Frontal cortex (tissue), 4 donors: ENCODE results near the gene FAM120C. TPM values are rescaled to one million over a fixed set of nuclear protein-coding genes. Genes with fewer than 3 reads are reported as not detected.

ENCODE experiments used
- DNase-seq, 2 donors: peaks; one replicate each; pipeline ENCODE4 v3.0.0; 2012; ENCODE audit warnings: low spot score in 2 of 2
- FAIRE-seq: peaks from 2 replicates; lab custom pipeline; 2012; peaks lifted over from hg19 to GRCh38; lab: Jason Lieb, UNC
- total RNA-seq: library from RNA; depleted of rRNA; stranded (reverse); fragments of >200 nt; gene quantifications from one replicate; pipeline ENCODE4 v1.2.3, GENCODE V29; 2014
- donor health status: control.
- donor health status: control.
- donor health status: control.

FAM120C gene
- total RNA-seq, 1 donor from 2014 or later = 5.7 TPM

DNA sequence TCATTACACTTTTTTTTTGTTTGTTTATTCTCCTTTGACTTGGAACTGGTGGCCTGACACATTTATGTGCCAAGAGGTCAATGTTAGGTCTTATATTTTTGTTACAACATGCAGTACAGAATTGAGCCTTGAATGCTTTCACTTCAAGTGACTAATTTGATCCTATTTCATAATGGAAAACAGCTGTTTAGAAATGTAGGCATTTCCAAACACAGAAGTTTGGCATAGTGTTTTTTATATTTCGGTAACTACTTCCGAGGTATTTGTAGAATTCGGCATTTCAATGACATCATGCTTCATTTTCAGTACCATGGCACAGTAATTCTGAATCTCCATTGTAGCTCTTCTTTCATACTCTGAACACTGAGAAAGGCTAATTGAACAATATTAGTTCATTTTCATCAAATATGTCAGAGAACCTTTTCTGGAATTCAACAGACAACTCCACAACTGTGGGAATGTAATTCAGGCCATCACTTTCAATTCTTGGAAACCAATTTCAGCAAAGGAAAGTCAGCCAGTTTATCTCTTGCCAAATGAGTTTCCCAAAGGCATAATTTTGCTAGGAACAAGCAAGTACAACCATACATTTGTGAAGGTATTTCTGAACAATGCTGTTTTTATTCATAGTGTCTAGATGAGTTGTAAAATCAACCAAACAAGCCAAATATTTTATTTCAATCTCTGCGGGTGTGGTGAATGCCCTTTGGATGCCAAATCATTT lies 11.4 kb downstream of the FAM120C start:
- DNase-seq (no peak), FAIRE-seq (no peak)

DNA sequence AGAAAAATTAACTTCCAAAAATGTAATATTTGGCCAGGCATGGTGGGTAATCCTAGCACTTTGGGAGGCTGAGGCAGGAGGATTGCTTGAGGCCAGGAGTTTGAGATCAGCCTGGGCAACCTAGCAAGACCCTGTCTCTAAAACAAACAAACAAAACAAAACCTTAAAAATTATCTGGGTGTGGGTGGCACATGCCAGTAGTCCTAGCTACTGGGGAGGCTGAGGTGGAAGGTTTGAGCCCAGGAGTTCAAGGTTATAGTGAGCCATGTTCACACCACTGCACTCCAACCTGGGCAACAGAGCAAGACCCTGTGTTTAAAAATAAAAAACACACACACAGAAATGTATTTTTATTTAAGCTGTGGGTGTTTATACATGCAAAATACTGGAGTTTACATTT lies 12.0 kb downstream of the FAM120C start:
- FAIRE-seq (no peak), DNase-seq (no peak)

DNA sequence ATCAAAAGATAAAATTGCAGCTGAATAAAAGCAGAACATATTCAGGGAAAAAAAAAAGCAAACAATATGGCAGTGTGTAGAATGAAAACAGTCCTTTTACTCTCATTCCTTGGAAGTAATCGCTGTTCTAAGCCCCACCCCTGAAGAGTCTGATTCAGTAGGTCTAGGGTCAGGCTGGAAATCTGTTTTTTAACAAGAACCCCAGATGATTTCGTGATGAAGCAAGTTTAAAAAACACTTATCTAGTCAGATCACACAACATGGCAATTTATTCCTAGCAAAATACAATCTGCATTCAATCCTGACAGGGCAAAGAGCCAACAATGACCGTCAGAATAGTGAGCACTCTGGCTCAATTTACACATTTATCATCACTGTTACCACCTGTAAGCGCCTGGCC lies 16.1 kb downstream of the FAM120C start:
- FAIRE-seq = no peak

DNA sequence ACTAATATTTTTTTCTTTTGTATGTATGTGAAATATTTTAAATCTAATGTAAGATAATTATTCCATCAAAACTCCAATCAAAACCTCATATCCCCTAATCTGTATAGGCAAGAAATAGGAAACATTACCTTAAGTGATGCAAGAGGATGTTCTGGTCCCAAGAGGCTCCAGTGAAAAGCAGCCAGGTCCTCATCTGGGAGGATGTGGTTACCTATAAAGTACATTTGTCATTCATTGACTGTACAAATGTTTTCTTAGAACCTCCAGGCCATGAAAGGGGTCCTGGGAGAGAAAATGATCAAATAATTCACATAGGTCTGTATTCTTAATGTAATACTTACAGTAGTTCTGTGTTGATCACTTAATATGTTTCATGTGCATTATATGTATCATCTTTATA lies 25.5 kb downstream of the FAM120C start:
- FAIRE-seq = no peak
- no peak for DNase-seq

More for the DNA sequence above, 16.1 kb downstream of the FAM120C start:
- no peak for DNase-seq

DNA sequence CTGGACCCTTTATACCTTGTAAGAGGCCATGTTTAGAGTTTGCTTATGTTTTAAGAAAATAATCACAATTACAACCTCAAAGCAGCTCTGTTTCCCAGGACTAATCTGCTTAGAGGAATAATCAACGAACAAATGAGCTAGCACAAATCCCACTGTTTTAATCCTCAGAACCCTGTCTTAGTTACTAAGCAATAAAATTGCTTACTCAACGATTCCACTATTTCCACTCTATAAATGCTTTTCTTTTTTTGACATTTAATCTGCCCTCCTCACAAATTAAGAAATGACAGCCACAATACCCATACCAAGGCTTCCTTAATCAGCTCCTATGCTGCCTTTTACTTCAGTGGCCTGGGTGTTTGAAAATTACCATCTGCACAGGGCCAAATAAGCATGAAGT lies 48.8 kb downstream of the FAM120C start:
- no peak for DNase-seq
- FAIRE-seq = no peak

DNA sequence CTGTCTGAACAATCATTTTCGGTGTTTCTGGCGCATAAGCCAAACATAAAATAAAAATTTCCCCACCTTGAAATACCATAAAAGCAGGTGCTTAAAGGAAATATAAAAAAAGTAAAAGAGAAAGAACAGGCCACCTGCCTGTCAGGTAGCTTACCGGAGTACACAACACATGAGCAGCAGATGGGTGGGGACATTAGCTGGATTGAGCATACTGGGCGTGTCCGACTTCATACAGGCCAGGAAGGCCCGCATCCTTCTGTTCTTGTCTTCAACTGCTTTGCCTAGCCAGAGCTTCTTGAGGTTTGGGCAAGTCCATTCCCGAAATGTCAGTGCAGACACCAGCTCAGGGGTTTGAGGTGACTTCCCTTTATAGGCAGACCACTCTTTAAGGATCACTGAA lies 66.7 kb downstream of the FAM120C start:
- FAIRE-seq = no peak
- DNase-seq = no peak

DNA sequence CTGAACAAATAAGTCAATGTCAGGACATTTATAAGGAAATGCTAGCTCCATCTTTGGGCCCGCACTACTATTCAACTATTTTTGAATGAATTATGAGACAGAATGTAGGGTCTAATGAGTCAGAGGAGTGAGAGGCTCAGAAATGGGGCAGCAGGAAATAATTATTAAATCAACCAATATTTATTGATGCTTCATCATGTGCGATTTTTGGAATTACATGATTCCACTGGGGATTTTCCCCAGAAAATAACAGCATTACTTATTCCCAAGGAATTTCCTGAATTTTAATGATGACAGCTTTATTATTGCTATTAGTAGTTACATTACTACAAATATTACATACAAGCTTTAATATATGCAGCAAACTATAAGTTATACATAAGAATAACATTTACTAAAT lies 89.5 kb downstream of the FAM120C start:
- DNase-seq = no peak
- no peak for FAIRE-seq

DNA sequence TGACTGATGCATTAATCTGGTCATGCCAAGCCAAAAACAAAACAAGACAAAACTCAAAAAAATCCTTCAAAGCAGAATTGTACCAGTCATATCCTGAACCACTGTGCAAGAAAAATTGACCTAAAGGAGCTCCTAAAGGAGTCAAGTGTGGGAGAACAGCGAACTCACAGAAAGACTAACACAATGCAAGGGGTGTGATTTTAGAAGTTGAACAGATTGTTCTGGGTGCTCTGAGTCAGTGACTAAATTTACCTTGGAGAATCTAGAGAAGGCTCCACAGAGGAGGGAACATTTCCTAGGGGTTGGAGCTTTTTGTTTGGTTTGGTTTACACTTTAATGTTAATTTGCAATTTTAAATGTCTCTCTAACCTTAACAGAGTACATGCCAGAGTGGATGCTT lies 89.9 kb downstream of the FAM120C start:
- DNase-seq (no peak), FAIRE-seq (no peak)

DNA sequence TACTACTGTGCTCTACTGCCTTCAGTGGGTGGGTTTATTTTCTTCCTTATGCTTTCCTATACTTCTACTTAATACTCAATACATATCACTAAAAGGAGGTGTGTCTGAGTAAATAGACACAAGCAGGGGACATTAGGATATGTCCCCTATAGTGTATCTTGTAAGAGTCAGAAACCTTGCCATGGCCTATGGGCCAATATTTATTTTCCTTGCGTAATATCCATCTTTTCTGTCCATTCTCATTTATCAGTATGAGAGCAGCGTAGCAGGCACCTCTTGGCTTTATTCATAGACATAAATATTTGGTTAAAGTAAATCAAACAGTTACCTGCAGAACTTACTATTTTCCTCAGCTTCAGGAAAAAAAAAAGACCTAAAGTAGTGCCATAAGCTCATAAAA lies 92.2 kb downstream of the FAM120C start:
- FAIRE-seq (no peak), DNase-seq (no peak)

DNA sequence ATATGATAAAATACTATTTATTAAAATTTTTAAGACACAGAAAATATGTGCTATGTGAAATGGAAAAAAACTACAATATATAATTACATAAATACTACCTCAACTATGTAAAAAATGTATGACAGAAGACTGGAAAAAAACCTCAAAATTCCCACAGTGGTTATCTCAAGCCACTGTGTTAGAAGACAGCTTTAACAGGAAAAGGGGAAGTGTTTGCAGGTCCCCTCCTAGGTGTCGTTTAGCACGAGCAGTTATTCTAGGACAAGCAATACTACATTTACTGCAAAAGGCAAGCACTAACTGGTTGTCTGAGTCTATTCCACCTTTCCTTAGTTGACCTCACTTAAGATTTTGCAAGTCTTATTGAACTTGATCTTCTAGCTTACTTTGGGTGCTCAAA lies 93.9 kb downstream of the FAM120C start:
- DNase-seq = no peak
- FAIRE-seq = no peak

DNA sequence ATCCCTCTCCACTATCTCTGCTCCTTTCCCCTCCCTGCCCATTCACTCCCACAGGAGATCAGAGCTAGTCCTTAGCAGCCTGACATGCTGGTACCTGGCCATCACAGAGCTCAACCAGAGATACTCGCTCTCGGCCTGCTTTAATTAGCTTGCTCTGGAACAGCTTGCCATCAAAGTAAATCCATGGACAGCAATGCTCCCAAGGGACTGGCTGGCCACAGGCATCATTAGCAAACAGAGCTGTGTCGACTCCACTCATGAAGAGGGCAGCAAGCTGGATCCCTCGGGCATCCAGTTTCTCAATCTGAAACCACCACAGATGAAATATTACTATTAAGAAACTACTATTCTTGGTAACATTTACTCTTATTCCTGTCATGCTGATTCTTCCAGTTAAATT lies 95.4 kb downstream of the FAM120C start:
- no peak for DNase-seq
- no peak for FAIRE-seq

DNA sequence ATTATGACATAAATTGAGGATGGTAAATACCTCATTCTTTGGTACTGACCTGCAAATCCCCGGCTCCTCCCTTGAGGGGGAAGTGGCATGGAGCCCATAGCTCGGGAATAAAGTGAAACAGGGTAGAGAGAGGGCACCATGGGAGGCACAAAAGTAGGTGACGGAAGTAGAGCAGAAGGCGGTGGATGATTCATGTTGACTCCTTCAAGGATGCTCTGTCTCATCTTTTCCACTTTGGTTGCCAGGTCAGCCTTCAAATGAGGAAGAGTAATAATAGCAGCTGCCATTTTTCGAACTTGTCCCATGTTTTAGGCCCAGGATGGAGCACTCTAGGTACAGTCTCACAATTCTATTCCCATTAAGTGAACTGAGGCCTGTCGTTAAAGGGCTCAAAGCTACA lies 97.4 kb downstream of the FAM120C start:
- no peak for FAIRE-seq
- DNase-seq = no peak

DNA sequence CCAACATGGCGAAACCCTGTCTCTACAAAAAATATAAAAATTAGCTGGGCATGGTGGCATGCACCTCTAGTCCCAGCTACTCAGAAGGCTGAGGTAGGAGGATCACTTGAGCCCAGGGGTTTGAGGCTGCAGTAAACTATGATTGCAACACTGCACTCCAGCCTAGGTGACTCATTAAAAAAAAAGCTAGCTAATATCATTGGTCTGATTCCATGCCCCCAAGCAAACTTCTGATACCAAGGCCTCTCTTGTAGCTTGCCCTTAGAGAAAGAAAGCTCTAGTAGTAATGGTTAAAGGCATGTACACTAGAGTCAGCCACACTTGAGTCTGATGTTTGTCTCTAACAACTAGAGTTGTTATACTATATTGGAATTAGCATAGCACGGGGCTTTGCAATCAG lies 106.2 kb downstream of the FAM120C start:
- DNase-seq (no peak), FAIRE-seq (no peak)

DNA sequence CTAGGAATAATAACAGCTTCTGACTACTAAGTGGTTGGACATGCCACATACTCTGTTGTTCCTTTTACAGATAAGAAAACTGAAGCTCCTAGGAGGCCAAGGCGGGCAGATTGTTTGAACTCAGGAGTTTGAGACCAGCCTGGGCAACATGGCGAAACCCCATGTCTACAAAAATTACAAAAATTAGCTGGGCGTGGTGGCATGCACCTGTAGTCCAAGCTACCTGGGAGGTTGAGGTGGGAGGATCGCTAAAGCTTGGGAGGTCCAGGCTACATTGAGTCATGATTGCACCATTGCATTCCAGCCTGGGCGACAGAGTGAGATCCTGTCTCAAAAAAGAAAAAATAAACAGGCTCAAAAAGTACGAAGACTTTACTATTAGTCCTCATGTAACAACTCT lies 108.2 kb downstream of the FAM120C start:
- FAIRE-seq = no peak

DNA sequence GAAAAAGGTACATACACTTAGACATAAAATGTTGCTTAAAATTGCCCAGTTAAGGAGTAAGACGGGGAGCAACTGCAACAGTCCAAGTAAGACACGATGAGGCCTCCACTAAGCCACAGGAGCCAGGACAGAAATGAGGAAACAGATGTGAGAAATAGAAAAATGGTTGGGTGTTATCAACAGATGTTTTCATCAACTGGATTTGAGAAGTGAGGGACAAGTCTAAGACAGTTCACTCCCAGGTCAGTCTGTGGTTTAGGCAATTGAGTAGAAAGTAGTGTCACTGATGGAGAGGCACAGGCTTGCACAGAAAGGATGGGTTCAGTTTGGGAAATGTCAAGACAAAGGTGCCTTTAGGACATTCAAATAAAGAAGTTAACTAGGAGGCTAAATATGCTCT lies 115.3 kb downstream of the FAM120C start:
- no peak for FAIRE-seq
- no peak for DNase-seq

More for the DNA sequence above, 108.2 kb downstream of the FAM120C start:
- no peak for DNase-seq

DNA sequence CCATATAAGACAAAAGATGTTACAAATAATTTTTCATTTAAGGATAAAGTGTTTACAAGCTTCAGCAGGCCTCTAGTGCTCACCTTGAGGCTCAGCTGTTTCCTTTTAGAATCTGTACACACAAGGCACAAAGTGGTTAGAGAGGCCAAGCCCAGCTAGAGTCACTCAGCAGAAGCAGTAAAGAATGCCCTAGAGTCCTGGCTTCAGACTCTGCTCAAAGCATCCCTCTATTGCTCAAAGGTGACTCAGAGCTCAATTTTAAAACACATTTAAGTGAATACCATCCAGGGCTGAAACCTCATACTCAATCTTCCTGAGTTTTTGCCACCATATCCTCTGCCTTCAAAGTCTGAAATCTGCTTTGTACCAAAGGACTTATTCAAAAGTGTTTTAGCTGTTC lies 116.2 kb downstream of the FAM120C start:
- FAIRE-seq (no peak), DNase-seq (no peak)

DNA sequence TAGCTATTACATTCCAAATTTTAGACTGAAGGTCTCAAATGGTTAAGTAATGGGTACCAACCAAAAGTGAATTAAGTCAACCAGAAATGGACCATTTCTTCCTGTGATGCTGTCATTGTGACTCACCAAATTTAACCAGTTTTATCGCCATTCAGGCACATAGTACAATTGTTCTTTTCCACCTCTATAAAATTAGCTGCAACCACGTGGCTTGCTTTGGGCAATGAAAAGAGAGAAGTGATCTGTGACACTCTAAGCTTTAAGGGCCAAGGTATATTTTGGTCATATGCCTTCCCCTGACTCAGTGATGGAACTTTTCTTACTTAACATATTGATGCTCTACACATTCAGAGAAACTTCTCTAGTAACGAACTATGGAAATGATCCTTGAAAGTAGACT lies 118.5 kb downstream of the FAM120C start:
- DNase-seq (no peak), FAIRE-seq (no peak)

DNA sequence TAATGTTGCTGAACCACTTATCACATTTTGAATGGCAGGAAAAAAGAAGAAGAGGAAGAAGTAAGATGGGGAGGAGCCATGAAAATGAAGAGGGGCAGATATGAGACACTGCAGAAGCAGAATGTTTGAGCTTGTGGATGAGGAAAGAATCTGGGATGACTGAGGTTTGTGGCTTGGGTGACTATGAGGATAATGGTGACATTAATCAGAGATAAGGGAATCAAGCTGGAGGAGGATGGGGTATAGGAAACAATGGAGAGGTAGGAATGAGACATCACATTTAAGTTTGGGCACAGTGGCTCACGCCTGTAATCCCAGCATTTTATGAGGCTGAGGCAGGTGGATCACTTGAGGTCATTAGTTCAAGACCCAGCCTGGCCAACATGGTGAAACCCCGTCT lies 119.7 kb downstream of the FAM120C start:
- no peak for DNase-seq
- no peak for FAIRE-seq

DNA sequence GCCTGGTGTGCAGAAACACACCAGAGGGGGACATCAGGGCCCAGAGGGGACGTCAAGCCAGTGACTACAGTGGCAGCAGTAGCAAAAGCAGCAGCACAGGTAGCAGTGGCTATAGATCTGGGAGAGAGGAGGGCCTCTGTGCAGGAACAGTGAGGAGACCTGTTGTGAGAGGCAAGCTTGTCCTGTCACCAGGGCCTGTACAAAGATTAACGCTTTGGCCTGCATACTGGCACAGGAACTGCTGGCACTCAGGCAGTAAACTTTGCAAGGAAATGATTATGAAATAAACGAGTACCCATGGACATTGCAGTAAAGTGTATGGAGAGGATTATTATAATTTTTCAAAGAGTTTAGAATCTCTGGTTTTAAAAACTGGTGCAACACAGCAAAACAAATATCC lies 133.3 kb downstream of the FAM120C start:
- DNase-seq (no peak), FAIRE-seq (no peak)

DNA sequence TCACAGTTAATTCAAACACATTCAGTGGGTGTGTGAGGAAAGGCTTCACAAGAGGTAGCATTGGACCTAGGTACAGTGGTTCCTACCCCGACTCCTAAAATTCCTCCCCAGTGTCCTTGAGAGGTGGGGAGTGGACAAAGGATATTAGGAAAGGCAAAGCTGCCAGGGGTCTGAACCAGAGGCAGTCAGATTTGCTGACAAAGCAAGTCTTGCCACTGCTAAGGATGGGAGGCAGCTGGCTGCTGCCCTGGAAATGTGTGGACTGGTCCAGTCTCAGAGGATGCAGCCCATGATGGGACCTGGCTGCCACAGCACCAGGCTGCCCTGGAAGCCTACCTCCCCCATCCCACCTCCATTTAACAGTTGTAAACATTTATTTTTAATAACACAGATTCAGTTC lies 134.6 kb downstream of the FAM120C start:
- FAIRE-seq = no peak

DNA sequence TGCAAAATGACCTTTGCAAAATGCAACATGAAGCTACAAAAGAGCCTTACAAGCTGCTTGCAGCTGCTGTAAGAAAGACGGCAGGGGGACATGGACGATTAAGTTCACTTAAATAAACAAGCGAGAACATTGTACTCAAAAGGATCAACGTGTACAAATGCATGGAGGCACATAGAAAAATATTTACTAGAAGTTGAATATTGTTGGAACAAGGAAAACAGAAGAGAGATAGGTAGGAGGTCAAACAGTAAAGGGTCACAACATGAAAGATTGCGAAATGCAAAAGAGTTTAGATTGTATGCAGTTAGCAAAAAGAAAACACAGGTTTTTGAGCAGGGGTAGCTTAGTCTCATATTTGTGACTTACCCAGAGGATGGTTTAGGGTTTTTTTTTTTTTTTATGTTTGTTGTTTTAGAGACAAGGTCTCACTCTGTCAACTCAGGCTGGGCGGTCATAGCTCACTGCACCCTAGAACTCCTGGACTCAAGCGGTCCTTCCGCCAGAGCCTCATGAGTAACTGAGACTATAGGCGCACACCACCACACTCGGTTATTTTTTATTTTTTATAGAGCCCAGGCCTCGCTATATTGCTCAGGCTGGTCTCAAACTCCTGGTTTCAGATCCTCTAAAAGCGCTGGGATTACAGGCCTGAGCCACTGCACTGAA lies 137.4 kb downstream of the FAM120C start:
- FAIRE-seq (no peak), DNase-seq (no peak)

More for the DNA sequence above, 134.6 kb downstream of the FAM120C start:
- no peak for DNase-seq

DNA sequence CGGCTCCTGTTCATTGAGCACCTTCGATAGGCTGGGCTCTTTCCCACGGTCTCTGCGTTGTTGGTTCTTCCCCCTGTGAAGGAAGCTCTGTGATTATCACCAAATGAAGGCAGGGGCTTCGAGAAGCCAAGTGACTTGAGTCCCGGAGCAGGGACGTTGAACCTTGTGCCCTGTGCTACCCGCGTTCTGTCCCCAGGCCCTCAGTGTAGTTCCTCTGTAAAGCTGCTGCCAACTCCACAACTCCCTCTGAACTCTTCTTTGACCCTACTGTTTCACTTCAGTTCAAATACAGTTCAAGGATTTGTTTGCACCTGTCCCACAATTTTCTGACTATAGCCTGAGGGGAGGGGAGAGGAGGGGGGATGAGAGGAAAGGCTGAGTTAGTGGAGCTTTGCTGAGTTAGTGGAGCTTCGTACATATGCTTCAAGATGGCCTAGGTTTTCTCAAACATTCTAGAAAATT lies 138.1 kb downstream of the FAM120C start:
- FAIRE-seq (no peak), DNase-seq (no peak)
